Measurements from ENCODE around the gene SUPT3H.
A peak's percentile ranks its signal among the peaks of the same experiment; 100 is the strongest.

The SUPT3H gene

DNA sequence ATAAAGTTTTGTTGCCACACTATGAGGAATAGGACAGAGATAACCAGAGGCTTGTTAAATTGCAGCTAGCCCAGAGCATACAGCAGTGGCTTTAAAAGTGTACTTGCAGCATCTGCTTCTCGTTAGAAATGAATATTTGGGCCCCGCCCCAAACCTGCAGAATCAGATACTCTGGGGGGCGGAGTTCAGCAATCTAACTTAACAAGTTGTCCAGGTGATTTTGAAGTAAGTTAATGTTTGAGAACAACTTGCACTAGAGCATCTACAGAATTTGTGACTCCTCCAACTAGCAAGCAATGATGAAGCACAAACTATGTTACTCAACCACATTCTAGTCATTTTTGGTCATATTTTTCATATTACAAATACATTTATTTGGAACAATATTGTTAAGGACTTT lies 10.6 kb upstream of the SUPT3H start:
- no peak for DNase-seq (ENCODE audit: low read depth)

- no peak for DNase-seq (ENCODE audit: low read depth)
Observed at GRCh38 chr6:45387236-45387635, 9.5 kb upstream of the SUPT3H start.

GRCh38 chr6:45386501-45386900 lies 8.8 kb upstream of the SUPT3H start:
- no peak for DNase-seq (ENCODE audit: low read depth)

DNA sequence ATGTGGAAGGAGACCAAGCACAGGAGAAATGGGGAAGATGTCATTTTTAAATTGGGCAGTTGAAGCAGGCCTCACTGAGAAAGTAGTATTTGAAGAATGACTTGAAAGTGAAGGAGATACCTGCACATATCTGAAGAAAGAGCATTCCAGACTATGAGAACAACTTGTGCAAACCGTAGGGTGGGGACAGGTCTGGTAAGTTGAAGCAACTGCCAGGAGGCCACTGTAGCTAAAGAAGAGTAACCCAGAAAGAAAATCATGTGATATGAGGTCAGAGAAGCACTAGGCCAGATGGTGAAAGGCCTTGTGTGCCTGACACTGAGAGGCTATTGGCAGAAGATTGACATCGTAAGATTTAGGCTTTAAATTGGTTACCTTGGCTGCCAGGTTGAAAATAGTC lies 4.7 kb upstream of the SUPT3H start:
- no peak for DNase-seq (ENCODE audit: low read depth)

- DNase-seq (ENCODE audit: low read depth): no peak
Observed at GRCh38 chr6:45378334-45378926, 696 bp upstream of the SUPT3H start.

DNA sequence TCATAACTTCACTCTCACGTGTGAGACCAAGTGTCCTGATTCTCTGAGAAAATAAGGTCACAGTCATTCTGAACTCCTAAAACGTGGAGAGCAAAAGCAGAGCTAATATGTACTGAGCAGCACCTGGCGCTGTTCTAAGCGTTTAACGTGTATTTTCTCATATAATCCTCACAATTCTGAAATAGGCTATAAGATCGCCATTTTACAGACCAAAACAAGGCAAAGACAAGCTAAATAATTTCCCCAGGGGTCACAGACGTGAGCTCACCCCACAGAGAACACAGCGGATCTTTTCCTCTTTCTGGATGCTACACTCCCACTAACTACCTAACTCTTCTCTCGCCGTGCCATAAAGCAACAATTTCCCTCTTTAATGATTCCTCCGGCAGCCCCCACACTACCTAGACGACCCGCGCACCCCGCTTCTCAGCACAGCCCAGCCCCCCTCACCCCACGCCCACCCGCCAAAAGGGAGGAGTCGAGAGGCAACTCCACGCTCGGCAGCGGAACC lies 636 bp downstream of the SUPT3H start:
- no peak for DNase-seq (ENCODE audit: low read depth)

- DNase-seq (ENCODE audit: low read depth): no peak
Observed at GRCh38 chr6:45376310-45377042, 1.3 kb downstream of the SUPT3H start.

- no peak for DNase-seq (ENCODE audit: low read depth)
Observed at GRCh38 chr6:45375449-45375848, 2.3 kb downstream of the SUPT3H start.

- no peak for DNase-seq (ENCODE audit: low read depth)
Observed at GRCh38 chr6:45371924-45372573, 5.7 kb downstream of the SUPT3H start.

- DNase-seq (ENCODE audit: low read depth): no peak
Observed at GRCh38 chr6:45369870-45370269, 7.9 kb downstream of the SUPT3H start.

DNA sequence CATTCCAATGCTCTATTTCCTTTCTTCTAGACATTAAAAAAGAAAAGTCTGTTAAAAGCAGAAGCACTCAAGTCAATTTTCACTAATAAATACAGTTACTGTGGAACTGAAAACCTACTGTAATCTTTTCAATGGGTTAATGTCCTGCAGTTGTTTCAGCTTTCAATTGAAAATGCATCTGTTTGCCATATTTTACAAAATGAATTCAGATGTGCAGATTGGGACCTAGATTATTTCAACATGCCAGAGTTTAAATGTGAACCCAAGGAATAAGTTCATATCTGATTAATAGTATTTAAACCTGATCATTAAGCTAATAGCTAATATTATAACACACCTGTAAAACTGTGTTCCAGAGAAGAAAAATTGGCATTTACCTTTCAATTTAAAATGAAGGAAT lies 9.7 kb downstream of the SUPT3H start:
- DNase-seq (ENCODE audit: low read depth): no peak

GRCh38 chr6:45366534-45366933 lies 11.2 kb downstream of the SUPT3H start:
- no peak for DNase-seq (ENCODE audit: low read depth)

DNA sequence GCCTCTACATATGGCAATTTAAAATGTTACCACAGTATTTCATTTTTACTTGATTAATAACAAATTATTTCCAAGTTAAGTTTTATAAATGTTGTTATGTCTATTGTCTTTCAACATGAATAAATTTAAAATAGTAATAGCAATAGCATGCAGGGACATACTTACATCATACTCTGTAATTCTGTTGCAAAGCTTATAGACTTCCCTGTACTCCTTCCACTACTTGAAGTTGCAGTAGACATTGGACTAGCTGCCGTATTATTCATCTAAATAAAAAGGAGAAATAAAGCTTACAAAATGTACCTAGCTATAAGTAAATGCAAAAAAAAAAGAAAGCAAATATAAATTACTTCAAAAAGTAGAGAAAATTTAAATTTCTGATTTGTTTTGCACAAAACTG lies 12.7 kb downstream of the SUPT3H start:
- no peak for DNase-seq (ENCODE audit: low read depth)

DNA sequence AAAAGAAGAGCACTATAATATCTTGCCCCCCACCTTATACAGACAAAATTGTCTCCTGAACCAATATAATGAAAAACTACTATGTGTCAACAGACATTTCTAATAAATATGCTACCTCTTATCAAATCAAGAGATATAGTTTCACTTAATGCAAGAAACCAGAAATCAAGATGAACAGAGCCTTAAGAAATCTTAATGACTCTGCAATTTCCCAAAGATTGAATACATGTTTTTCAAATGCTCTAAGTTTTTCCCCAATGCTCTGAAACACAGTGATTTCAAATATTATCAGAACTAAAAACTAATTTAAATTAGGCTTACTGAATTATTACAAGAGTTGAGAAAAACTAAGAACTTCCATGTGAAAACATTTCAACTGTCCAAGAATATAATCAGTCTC lies 13.3 kb downstream of the SUPT3H start:
- no peak for DNase-seq (ENCODE audit: low read depth)

GRCh38 chr6:45353654-45354053 lies 24.1 kb downstream of the SUPT3H start:
- no peak for DNase-seq (ENCODE audit: low read depth)

DNA sequence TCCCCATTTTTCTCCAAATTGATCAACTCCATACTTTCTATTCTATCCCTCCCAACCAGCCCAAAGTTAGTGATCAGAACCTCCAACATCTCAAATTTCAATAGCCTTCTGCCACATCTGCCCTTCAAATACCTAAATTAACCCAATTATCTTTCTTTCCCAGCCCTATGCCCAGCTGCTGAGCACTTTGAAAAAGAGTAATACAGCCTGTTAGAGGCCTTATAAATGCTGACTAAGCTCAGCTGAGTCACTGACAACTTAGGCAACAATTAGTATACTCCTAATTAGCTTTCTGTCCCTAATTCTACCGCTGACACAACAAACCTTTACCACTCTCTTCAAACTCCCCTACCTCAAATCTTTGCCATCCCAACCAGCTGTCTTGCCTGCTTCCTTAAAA lies 26.1 kb downstream of the SUPT3H start:
- no peak for DNase-seq (ENCODE audit: low read depth)

DNA sequence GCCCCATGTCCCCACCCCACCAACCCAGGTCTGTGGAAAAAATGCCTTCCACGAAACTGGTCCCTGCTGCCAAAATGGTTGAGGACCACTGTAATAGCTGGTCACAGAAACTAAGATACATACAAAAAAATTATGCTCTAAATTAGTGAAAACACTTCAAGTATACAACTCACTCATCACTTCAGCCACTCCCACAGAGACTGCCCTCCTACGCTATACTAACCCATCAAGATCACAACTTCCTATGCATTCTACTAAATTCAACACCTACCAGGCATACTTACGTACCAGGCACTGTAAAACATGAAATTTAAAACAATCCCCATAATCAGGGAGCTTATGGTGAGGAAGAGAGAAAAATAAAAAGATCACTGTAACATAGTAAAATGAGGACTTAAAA lies 26.7 kb downstream of the SUPT3H start:
- DNase-seq (ENCODE audit: low read depth): no peak

- DNase-seq (ENCODE audit: low read depth): no peak
Observed at GRCh38 chr6:45350186-45350710, 27.5 kb downstream of the SUPT3H start.

DNA sequence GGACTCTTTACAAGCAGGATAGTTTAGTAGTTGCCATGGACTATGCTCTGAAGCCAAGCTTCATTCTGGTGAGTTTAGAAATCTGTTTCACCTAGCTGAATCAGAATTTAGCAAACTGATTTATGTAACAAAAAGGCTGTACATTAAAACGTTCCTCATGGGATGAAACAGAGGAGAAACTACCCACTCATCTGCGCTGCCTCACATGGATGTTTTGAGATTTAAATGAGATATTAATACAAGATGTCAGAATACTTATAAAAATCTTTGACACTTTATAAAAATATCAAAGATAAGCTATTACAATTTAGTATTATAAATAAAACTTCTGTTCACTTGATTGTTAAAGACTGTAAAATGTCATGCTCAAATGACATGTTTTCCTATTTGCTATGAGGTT lies 32.8 kb downstream of the SUPT3H start:
- no peak for DNase-seq (ENCODE audit: low read depth)

GRCh38 chr6:45328523-45328922 lies 49.2 kb downstream of the SUPT3H start:
- DNase-seq (ENCODE audit: low read depth): no peak

DNA sequence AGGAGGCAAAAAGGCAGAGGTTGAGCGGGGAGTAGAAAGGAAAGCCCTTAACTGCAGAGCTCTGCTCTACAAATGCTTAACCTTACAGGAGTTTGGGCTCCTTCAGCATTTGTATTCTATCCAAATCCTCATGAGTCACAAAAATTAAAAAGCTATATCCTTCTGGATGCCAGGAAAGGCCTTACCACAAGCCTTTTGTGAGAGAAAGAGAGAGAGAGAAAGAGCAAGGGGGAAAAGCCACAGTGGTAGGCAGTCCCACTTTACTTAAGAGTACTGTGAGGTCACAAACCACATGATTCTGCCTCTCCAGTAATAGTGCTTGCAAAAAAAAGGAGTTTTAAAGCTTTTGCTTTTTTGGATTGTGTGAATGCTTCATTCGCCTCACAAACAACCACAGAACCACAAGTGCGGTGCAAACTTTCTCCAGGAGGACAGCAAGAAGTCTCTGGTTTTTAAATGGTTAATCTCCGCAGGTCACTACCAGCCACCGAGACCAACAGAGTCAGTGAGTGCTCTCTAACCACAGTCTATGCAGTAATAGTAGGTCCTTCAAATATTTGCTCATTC lies 49.7 kb downstream of the SUPT3H start, which contains the start of gene RUNX2:
Gene RUNX2, plus strand, starts transcription at position 375 of the 567 bp plus-strand sequence. CDS start 397 bp downstream, outside the sequence.
- peak; percentile 53 for DNase-seq (ENCODE audit: low read depth)

- no peak for DNase-seq (ENCODE audit: low read depth)
Observed at GRCh38 chr6:45326698-45327417, 50.9 kb downstream of the SUPT3H start.

Data from HS-5 (cell line).